SHP77 (cell line): Measurements from ENCODE around the gene C1QTNF9.
"Not testable (repeated sequence)": the region's sequence is repeated elsewhere in the genome, so short reads cannot be mapped to it uniquely, and the experiment has no call there.

Source experiments
- DNase-seq, 2 experiments: peaks; one replicate each; lab custom pipeline; 2025; lab: John Stamatoyannopoulos, UW

C1QTNF9 gene

GRCh38 chr13:24282256-24282655, 27.1 kb upstream of the C1QTNF9 start:
- no peak for DNase-seq

- DNase-seq = no peak
Observed at GRCh38 chr13:24284889-24285565, 24.4 kb upstream of the C1QTNF9 start.

- DNase-seq = no peak
Observed at GRCh38 chr13:24286624-24287023, 22.8 kb upstream of the C1QTNF9 start.

GRCh38 chr13:24287748-24288287, 21.6 kb upstream of the C1QTNF9 start:
- DNase-seq = no peak

- no peak for DNase-seq
Observed at GRCh38 chr13:24288870-24289269, 20.5 kb upstream of the C1QTNF9 start.

GRCh38 chr13:24290280-24290932, 19.0 kb upstream of the C1QTNF9 start:
- DNase-seq = no peak

GRCh38 chr13:24292481-24292880, 16.9 kb upstream of the C1QTNF9 start:
- no peak for DNase-seq

- no peak for DNase-seq
Observed at GRCh38 chr13:24293746-24294145, 15.6 kb upstream of the C1QTNF9 start.

GRCh38 chr13:24299488-24300114, 9.8 kb upstream of the C1QTNF9 start:
- DNase-seq = no peak

- DNase-seq = no peak
Observed at GRCh38 chr13:24301434-24301833, 7.9 kb upstream of the C1QTNF9 start.

GRCh38 chr13:24301911-24302310, 7.5 kb upstream of the C1QTNF9 start:
- DNase-seq = no peak

GRCh38 chr13:24304620-24305019, 4.8 kb upstream of the C1QTNF9 start:
- DNase-seq = no peak

- DNase-seq = no peak
Observed at GRCh38 chr13:24306632-24307031, 2.7 kb upstream of the C1QTNF9 start.

GRCh38 chr13:24307211-24308067, 1.9 kb upstream of the C1QTNF9 start:
- DNase-seq = peak; percentile 15 to 34

GRCh38 chr13:24308068-24308445, 1.3 kb upstream of the C1QTNF9 start:
- no peak for DNase-seq

- DNase-seq = no peak
Observed at GRCh38 chr13:24308488-24309020, 826 bp upstream of the C1QTNF9 start.

GRCh38 chr13:24313439-24313838, 4.1 kb downstream of the C1QTNF9 start:
- DNase-seq = no peak

GRCh38 chr13:24317835-24318234, 8.5 kb downstream of the C1QTNF9 start:
- DNase-seq = not testable (repeated sequence)

- not testable (repeated sequence) for DNase-seq
Observed at GRCh38 chr13:24318878-24319277, 9.5 kb downstream of the C1QTNF9 start.

- not testable (repeated sequence) for DNase-seq
Observed at GRCh38 chr13:24319641-24320040, 10.3 kb downstream of the C1QTNF9 start.

GRCh38 chr13:24321416-24321815, 12.0 kb downstream of the C1QTNF9 start:
- not testable (repeated sequence) for DNase-seq

GRCh38 chr13:24322470-24322869, 13.1 kb downstream of the C1QTNF9 start:
- not testable (repeated sequence) for DNase-seq
